DND-41 (cell line): Measurements from ENCODE around the gene USF3.

Source experiments
- ATAC-seq: fragments of 200-7000 bp; cut with Tn5 transposase; 3 replicates; pipeline ENCODE4 v1.9.1; 2021; ENCODE audit warnings: low read depth; ENCODE audit not compliant: insufficient read depth
- DNase-seq: peaks from one replicate; pipeline ENCODE4 v3.0.0-alpha.2; 2020
- H2AFZ ChIP-seq: 2 replicates; pipeline ENCODE4 v1.6.0; 2012; ENCODE audit warnings: low read depth, low read length
- H3K27ac ChIP-seq: 2 replicates; pipeline ENCODE4 v1.5.1; 2012; ENCODE audit warnings: low read length, inconsistent platforms
- H3K27me3 ChIP-seq: fragments of 200-600 bp; sonication (generic); 2 replicates; pipeline ENCODE4 v1.6.0; 2012; ENCODE audit warnings: low read length, mild to moderate bottlenecking, inconsistent platforms; ENCODE audit not compliant: insufficient read depth, poor library complexity
- H3K36me3 ChIP-seq: 2 replicates; pipeline ENCODE4 v1.5.1; 2012; ENCODE audit warnings: low read length, inconsistent platforms; ENCODE audit not compliant: insufficient read depth
- H3K4me1 ChIP-seq: 2 replicates; pipeline ENCODE4 v1.5.1; 2012; ENCODE audit warnings: mild to moderate bottlenecking, low read length; ENCODE audit not compliant: insufficient read depth
- H3K4me2 ChIP-seq: 2 replicates; pipeline ENCODE4 v1.6.0; 2012; ENCODE audit warnings: mild to moderate bottlenecking, moderate library complexity, low read length, inconsistent platforms; ENCODE audit not compliant: insufficient read depth
- H3K4me3 ChIP-seq, 2 experiments: fragments of 200-600 bp in 1 of 2; shearing (Covaris generic) in 1 of 2; 2 replicates each; pipeline ENCODE4 v1.5.1; 2012 to 2016; ENCODE audit warnings: inconsistent platforms in 2 of 2, low read length in 2 of 2, mild to moderate bottlenecking in 2 of 2, low read depth in 1 of 2, moderate library complexity in 1 of 2
- H3K79me2 ChIP-seq: 2 replicates; pipeline ENCODE4 v1.6.0; 2012; ENCODE audit warnings: low read length, inconsistent platforms; ENCODE audit not compliant: insufficient read depth
- H3K9ac ChIP-seq: 2 replicates; pipeline ENCODE4 v1.6.0; 2012; ENCODE audit warnings: low read depth, mild to moderate bottlenecking, inconsistent platforms, low read length, moderate library complexity
- H3K9me3 ChIP-seq: 2 replicates; pipeline ENCODE4 v1.5.1; 2012; ENCODE audit warnings: low read length, moderate library complexity, mild to moderate bottlenecking, inconsistent platforms; ENCODE audit not compliant: insufficient read depth, severe bottlenecking
- H4K20me1 ChIP-seq: 2 replicates; pipeline ENCODE4 v1.6.0; 2012; ENCODE audit warnings: low read length; ENCODE audit not compliant: insufficient read depth
- EZH2 ChIP-seq: IDR thresholded peaks from 3 replicates; pipeline ENCODE4 v1.6.1; 2012; ENCODE audit warnings: borderline replicate concordance, low read depth, mild to moderate bottlenecking, moderate library complexity, low read length, inconsistent platforms; ENCODE audit not compliant: severe bottlenecking
- TF ChIP-seq, protein P1 (sequence below): IDR thresholded peaks from 2 replicates; pipeline ENCODE4 v1.5.1; 2012; ENCODE audit warnings: borderline replicate concordance, low read length, moderate library complexity, mild to moderate bottlenecking; ENCODE audit not compliant: poor library complexity, severe bottlenecking; ENCODE audit errors: extremely low read depth

The USF3 gene

DNA sequence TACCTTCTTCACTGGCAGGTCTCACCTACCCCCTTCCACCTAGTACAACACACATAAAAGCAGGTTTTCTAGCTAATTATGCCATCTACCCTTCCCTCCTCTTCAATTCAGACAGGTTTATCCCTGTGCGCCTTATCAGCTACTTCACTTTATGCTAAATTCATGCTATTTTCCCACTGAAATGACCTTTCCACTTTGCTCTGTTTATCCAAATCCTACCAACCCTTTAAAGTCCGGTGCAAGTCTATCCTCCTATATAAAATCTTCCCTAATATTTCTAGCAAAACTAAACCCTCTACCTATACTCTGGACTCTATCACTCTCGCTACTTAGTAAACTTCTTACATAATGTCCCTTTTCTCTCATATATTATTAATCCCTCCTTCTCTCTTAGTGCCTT, 6.0 kb downstream of the USF3 start:
- Histone ChIP-seq H3K4me2 (no peak overlapping the region), H2AFZ (no peak overlapping the region), H3K36me3 (no peaks in the 10 kb centered on the region), H3K27me3 (no peaks in the 10 kb centered on the region), H3K4me1 (peaks cover 15% of the 10 kb centered on the region), H3K9ac (no peak overlapping the region), H3K27ac (no peak overlapping the region), H3K79me2 (peaks cover 29% of the 10 kb centered on the region), H4K20me1 (no peaks in the 10 kb centered on the region), H3K4me3 (no peak overlapping the region), H3K9me3 (peaks cover 1% of the 10 kb centered on the region)
- ATAC-seq (no peak), DNase-seq (no peak)
- TF ChIP-seq EZH2 = no peak
- TF ChIP-seq, protein P1, sequence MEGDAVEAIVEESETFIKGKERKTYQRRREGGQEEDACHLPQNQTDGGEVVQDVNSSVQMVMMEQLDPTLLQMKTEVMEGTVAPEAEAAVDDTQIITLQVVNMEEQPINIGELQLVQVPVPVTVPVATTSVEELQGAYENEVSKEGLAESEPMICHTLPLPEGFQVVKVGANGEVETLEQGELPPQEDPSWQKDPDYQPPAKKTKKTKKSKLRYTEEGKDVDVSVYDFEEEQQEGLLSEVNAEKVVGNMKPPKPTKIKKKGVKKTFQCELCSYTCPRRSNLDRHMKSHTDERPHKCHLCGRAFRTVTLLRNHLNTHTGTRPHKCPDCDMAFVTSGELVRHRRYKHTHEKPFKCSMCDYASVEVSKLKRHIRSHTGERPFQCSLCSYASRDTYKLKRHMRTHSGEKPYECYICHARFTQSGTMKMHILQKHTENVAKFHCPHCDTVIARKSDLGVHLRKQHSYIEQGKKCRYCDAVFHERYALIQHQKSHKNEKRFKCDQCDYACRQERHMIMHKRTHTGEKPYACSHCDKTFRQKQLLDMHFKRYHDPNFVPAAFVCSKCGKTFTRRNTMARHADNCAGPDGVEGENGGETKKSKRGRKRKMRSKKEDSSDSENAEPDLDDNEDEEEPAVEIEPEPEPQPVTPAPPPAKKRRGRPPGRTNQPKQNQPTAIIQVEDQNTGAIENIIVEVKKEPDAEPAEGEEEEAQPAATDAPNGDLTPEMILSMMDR = no peak

DNA sequence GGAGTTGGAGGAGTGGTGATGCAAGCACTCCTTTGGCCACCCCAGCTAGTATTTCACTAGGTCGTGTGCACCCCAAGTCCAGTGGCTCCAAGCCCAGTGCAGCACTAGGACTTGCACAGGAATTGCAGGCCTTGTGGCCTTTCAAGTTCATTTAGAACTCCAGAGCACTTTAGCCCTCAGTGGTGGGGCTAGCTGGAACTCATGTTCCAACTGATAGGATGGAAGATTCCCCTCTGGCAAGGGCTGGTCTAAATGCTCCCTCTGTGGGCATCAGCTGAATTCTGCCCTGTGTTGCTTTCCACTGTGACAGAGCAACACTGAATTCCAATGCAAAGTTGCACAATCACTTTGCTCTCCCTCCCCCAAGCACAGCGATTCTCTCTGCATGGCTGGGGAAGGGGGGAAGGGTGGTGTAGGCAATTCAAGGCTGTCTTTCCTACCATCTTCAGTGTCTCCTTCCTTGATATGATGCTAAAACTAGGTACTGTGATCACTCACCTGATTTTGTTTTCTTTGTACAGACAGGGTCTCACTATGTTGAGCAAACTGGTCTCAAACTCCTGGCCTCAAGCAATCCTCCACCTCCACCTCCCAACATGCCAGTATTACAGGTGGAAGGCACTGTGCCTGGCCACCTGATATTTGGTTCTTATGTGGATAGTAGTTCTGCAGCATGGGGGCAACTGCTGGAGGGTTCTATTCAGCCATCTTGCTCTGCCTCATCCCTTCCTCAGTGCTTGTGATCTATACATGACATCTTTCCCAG, 10.3 kb downstream of the USF3 start:
- Histone ChIP-seq H3K4me3 (no peak overlapping the region), H3K27ac (no peak overlapping the region)
- DNase-seq = no peak

DNA sequence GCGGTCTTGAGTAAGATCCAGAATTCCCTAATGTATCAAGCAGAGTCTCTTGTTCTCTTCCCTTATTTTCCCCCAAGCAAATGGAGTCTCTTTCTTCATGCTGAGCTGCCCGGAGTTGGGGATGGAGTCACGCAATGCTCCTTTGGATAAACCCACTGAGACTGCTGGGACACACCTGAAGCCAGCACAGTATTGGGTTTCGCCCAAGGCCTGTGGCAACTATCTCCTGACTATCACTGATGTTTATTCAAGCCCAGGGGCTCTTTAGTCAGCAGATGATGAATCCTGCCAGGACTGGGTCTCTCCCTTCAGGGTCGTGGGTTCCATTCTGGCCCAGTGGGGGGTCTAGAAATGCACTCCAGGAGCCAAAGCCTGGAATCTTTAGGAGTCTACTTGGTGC, 11.3 kb downstream of the USF3 start:
- Histone ChIP-seq H3K9me3 (peaks cover 9% of the 10 kb centered on the region), H3K79me2 (peaks cover 4% of the 10 kb centered on the region; the same call in 1 of the 2 replicates), H3K4me3 (no peak overlapping the region), H2AFZ (no peak overlapping the region), H3K27me3 (no peaks in the 10 kb centered on the region), H3K4me2 (no peak overlapping the region), H3K27ac (no peak overlapping the region), H4K20me1 (no peaks in the 10 kb centered on the region), H3K36me3 (no peaks in the 10 kb centered on the region), H3K4me1 (no peaks in the 10 kb centered on the region), H3K9ac (no peak overlapping the region)
- DNase-seq = no peak
- no peak for TF ChIP-seq EZH2
- TF ChIP-seq, protein P1 = no peak
- no peak for ATAC-seq

More for the DNA sequence above, 10.3 kb downstream of the USF3 start:
- Histone ChIP-seq H3K4me2 (no peak overlapping the region), H3K27me3 (no peaks in the 10 kb centered on the region), H3K9ac (no peak overlapping the region), H3K36me3 (no peaks in the 10 kb centered on the region), H3K4me1 (no peaks in the 10 kb centered on the region), H3K79me2 (peaks cover 4% of the 10 kb centered on the region; the same call in 1 of the 2 replicates), H4K20me1 (no peaks in the 10 kb centered on the region), H2AFZ (no peak overlapping the region), H3K9me3 (peaks cover 9% of the 10 kb centered on the region)
- TF ChIP-seq, protein P1 = no peak
- TF ChIP-seq EZH2 = no peak
- no peak for ATAC-seq
